H1 (cell line): ENCODE data around the gene CLDN6. TPM values are rescaled to one million over a fixed set of nuclear protein-coding genes. Genes with fewer than 3 reads are reported as not detected.

Experiments
- CTCF ChIA-PET: fragments of 300-600 bp; sonication (Branson Sonifier 250); formaldehyde crosslinking; loops from one replicate; lab custom pipeline; 2021; ENCODE audit not compliant: partially characterized antibody; lab: Charles Lee
- POLR2A ChIA-PET: fragments of 300-600 bp; sonication (Branson Sonifier 250); formaldehyde crosslinking; loops from one replicate; lab custom pipeline; 2021; ENCODE audit warnings: inconsistent platforms; ENCODE audit not compliant: partially characterized antibody; lab: Charles Lee
- DNase-seq, 2 experiments: peaks; one replicate each; pipeline versions ENCODE4 v3.0.0 to v3.0.0-alpha.2; 2010 to 2022; ENCODE audit warnings: low spot score in 2 of 2, low read depth in 1 of 2, mixed read lengths in 1 of 2
- FAIRE-seq: peaks from 2 replicates; lab custom pipeline; 2011; peaks lifted over from hg19 to GRCh38; lab: Jason Lieb, UNC
- H2AFZ ChIP-seq: 2 replicates; pipeline ENCODE4 v1.8.1; 2012; ENCODE audit warnings: low read length, inconsistent platforms
- H2AK5ac ChIP-seq: 2 replicates; pipeline ENCODE4 v1.6.1; 2013; ENCODE audit warnings: low read depth, low read length
- H2BK120ac ChIP-seq: replicated peaks from 2 replicates; pipeline ENCODE3; 2013; ENCODE audit warnings: low read depth, low read length, inconsistent platforms
- H2BK12ac ChIP-seq: 2 replicates; pipeline ENCODE4 v1.6.1; 2013; ENCODE audit warnings: low read depth, low read length
- H2BK15ac ChIP-seq: 2 replicates; pipeline ENCODE4 v1.6.1; 2013; ENCODE audit warnings: low read length
- H2BK20ac ChIP-seq: 2 replicates; pipeline ENCODE4 v1.6.1; 2013; ENCODE audit warnings: low read length
- H2BK5ac ChIP-seq: 2 replicates; pipeline ENCODE4 v1.6.1; 2013; ENCODE audit warnings: low read depth, low read length
- H3K14ac ChIP-seq: 2 replicates; pipeline ENCODE4 v1.6.1; 2013; ENCODE audit warnings: inconsistent platforms; ENCODE audit not compliant: insufficient read length
- H3K18ac ChIP-seq: 2 replicates; pipeline ENCODE4 v1.6.1; 2013; ENCODE audit warnings: low read length; ENCODE audit errors: extremely low read depth
- H3K23ac ChIP-seq: 2 replicates; pipeline ENCODE4 v1.6.1; 2013; ENCODE audit warnings: inconsistent platforms; ENCODE audit not compliant: insufficient read length
- H3K23me2 ChIP-seq: 2 replicates; pipeline ENCODE4 v1.6.1; 2013; ENCODE audit warnings: low read depth, low read length
- H3K27ac ChIP-seq: 2 replicates; pipeline ENCODE4 v1.6.1; 2011; ENCODE audit warnings: low read depth, low read length, inconsistent platforms
- H3K27me3 ChIP-seq, 4 experiments: replicated peaks in 1 of 4; 1 replicate in 1 of 4; 2 replicates in 3 of 4; pipeline versions ENCODE4 v1.6.1 to v1.8.1; 2011 to 2013; ENCODE audit warnings: low read length in 3 of 4, mild to moderate bottlenecking in 3 of 4, inconsistent platforms in 2 of 4, mixed read lengths in 2 of 4, moderate library complexity in 1 of 4; ENCODE audit not compliant: control insufficient read depth in 3 of 4, insufficient read depth in 3 of 4; ENCODE audit errors: extremely low read depth in 1 of 4
- H3K36me3 ChIP-seq, 4 experiments: 2 replicates each; pipeline versions ENCODE4 v1.6.1 to v1.8.1; 2011 to 2013; ENCODE audit warnings: mild to moderate bottlenecking in 4 of 4, low read length in 3 of 4, moderate library complexity in 2 of 4, control low read depth in 1 of 4, inconsistent platforms in 1 of 4; ENCODE audit not compliant: insufficient read depth in 4 of 4, control insufficient read depth in 2 of 4
- H3K4ac ChIP-seq: replicated peaks from 2 replicates; pipeline ENCODE3; 2013; ENCODE audit warnings: low read length, low read depth, mixed read lengths, inconsistent platforms; ENCODE audit not compliant: insufficient read length
- H3K4me1 ChIP-seq, 4 experiments: replicated peaks in 1 of 4; 1 replicate in 1 of 4; 2 replicates in 3 of 4; pipeline versions ENCODE4 v1.6.1 to v1.8.1; 2011 to 2013; ENCODE audit warnings: low read length in 3 of 4, inconsistent platforms in 2 of 4, mixed read lengths in 1 of 4; ENCODE audit not compliant: insufficient read depth in 4 of 4, control insufficient read depth in 3 of 4
- H3K4me2 ChIP-seq, 2 experiments: 2 replicates each; pipeline versions ENCODE4 v1.6.1 to v1.8.1; 2011 to 2013; ENCODE audit warnings: low read depth in 2 of 2, low read length in 2 of 2, control low read depth in 1 of 2, inconsistent platforms in 1 of 2, mild to moderate bottlenecking in 1 of 2; ENCODE audit not compliant: insufficient read depth in 1 of 2
- H3K4me3 ChIP-seq, 4 experiments: fragments of 200-600, 300-600 bp in 1 of 4; sonication (generic), shearing (Covaris generic), sonication (Bioruptor Twin) in 1 of 4; 2 replicates each; pipeline versions ENCODE4 v1.5.1 to v1.8.1; 2011 to 2016; ENCODE audit warnings: low read length in 4 of 4, low read depth in 3 of 4, control low read depth in 2 of 4, inconsistent platforms in 2 of 4, mild to moderate bottlenecking in 2 of 4, mixed read lengths in 1 of 4, moderate library complexity in 1 of 4; ENCODE audit not compliant: insufficient read depth in 2 of 4; ENCODE audit errors: extremely low read depth in 1 of 4
- H3K56ac ChIP-seq: replicated peaks from 2 replicates; pipeline ENCODE3; 2013; ENCODE audit warnings: low read depth, mild to moderate bottlenecking, mixed read lengths, low read length, inconsistent platforms; ENCODE audit not compliant: insufficient read length
- H3K79me1 ChIP-seq: 2 replicates; pipeline ENCODE4 v1.6.1; 2013; ENCODE audit warnings: low read depth, low read length, control low read depth
- H3K79me2 ChIP-seq, 2 experiments: 2 replicates each; pipeline versions ENCODE4 v1.6.1 to v1.8.1; 2012 to 2013; ENCODE audit warnings: low read length in 2 of 2, mild to moderate bottlenecking in 2 of 2, inconsistent platforms in 1 of 2; ENCODE audit not compliant: insufficient read depth in 2 of 2, control insufficient read depth in 1 of 2
- H3K9ac ChIP-seq, 4 experiments: replicated peaks in 1 of 4; 1 replicate in 1 of 4; 2 replicates in 3 of 4; pipeline versions ENCODE4 v1.6.1 to v1.8.1; 2011 to 2013; ENCODE audit warnings: low read depth in 3 of 4, low read length in 3 of 4, control low read depth in 2 of 4, mild to moderate bottlenecking in 2 of 4, moderate library complexity in 2 of 4, inconsistent platforms in 1 of 4; ENCODE audit errors: extremely low read depth in 1 of 4
- H3K9me3 ChIP-seq, 2 experiments: 2 replicates each; pipeline versions ENCODE4 v1.6.1 to v1.8.1; 2012 to 2013; ENCODE audit warnings: mild to moderate bottlenecking in 2 of 2, moderate library complexity in 2 of 2, control low read depth in 1 of 2, inconsistent platforms in 1 of 2, low read depth in 1 of 2, low read length in 1 of 2, mixed read lengths in 1 of 2; ENCODE audit not compliant: insufficient read depth in 2 of 2
- H4K20me1 ChIP-seq, 2 experiments: replicated peaks in 1 of 2; 2 replicates each; pipeline versions ENCODE3 to v1.8.1; 2011 to 2013; ENCODE audit warnings: inconsistent platforms in 2 of 2, low read length in 2 of 2, mild to moderate bottlenecking in 1 of 2; ENCODE audit not compliant: insufficient read depth in 2 of 2, control insufficient read depth in 1 of 2
- H4K5ac ChIP-seq: 2 replicates; pipeline ENCODE4 v1.6.1; 2013; ENCODE audit warnings: low read length, low read depth, mixed read lengths, inconsistent platforms; ENCODE audit not compliant: insufficient read length
- H4K8ac ChIP-seq: 2 replicates; pipeline ENCODE4 v1.8.0; 2013; ENCODE audit warnings: mild to moderate bottlenecking, moderate library complexity, low read length, inconsistent platforms; ENCODE audit not compliant: insufficient read depth; ENCODE audit errors: extremely low read depth
- H4K91ac ChIP-seq: replicated peaks from 2 replicates; pipeline ENCODE3; 2013; ENCODE audit warnings: low read length, mixed read lengths, inconsistent platforms; ENCODE audit not compliant: insufficient read length
- CTBP2 ChIP-seq: IDR thresholded peaks from 2 replicates; pipeline ENCODE4 v1.7.0; 2011; ENCODE audit warnings: borderline replicate concordance, mild to moderate bottlenecking, moderate library complexity, mixed read lengths, low read length; ENCODE audit not compliant: insufficient read depth, insufficient read length
- EP300 ChIP-seq, 2 experiments: IDR thresholded peaks; 1 replicate in 1 of 2; 2 replicates in 1 of 2; pipeline ENCODE4 v1.6.1; 2011 to 2012; ENCODE audit warnings: low read depth in 2 of 2, low read length in 2 of 2, mild to moderate bottlenecking in 2 of 2, borderline replicate concordance in 1 of 2, inconsistent platforms in 1 of 2, moderate library complexity in 1 of 2
- GABPA ChIP-seq: IDR thresholded peaks from 2 replicates; pipeline ENCODE4 v1.6.1; 2011; ENCODE audit warnings: mild to moderate bottlenecking, low read length, moderate library complexity, borderline replicate concordance; ENCODE audit not compliant: insufficient read depth
- NRF1 ChIP-seq: IDR thresholded peaks from 2 replicates; pipeline ENCODE4 v1.6.1; 2011; ENCODE audit warnings: mild to moderate bottlenecking, low read depth, low read length, improper control_type of control experiment
- POU5F1 ChIP-seq: IDR thresholded peaks from 2 replicates; pipeline ENCODE4 v1.6.1; 2011; ENCODE audit warnings: low read depth, mild to moderate bottlenecking, low read length, moderate library complexity
- SP1 ChIP-seq: IDR thresholded peaks from 2 replicates; pipeline ENCODE4 v1.6.1; 2011; ENCODE audit warnings: low read depth, low read length
- TCF12 ChIP-seq: IDR thresholded peaks from 2 replicates; pipeline ENCODE4 v1.6.1; 2011; ENCODE audit warnings: low read depth, mild to moderate bottlenecking, low read length
- WGBS, 2 experiments: shearing (Covaris generic) in 1 of 2; methylation state at CpG; one replicate each; pipeline versions ENCODE4 v1.1.6 to v1.1.7; 2013 to 2015; ENCODE audit warnings: low lambda C conversion rate in 2 of 2, mixed read lengths in 2 of 2, inconsistent platforms in 1 of 2, low coverage in 1 of 2, missing lambda C conversion rate in 1 of 2; ENCODE audit not compliant: insufficient replicate concordance in 2 of 2, insufficient coverage in 1 of 2, insufficient read length in 1 of 2; ENCODE audit errors: extremely low coverage in 1 of 2, missing lambda C conversion rate in 1 of 2; 5-methylcytosine and 5-hydroxymethylcytosine counted together
- polyA plus RNA-seq, 7 experiments: library from polyadenylated mRNA; depleted of rRNA in 3 of 7; stranded (reverse) in 5 of 7; unstranded in 2 of 7; fragments of >200 nt in 5 of 7; fragments of 200-250 nt in 2 of 7; gene quantifications; 1 replicate in 5 of 7; 2 replicates in 1 of 7; 4 replicates in 1 of 7; pipeline versions ENCODE4 v1.2.1 to v1.2.3, GENCODE V29; 2011 to 2013; ENCODE audit warnings: missing spikeins in 2 of 7, mixed read lengths in 2 of 7
- total RNA-seq: library from RNA; stranded (reverse); fragmentation: NEBNext Ultra II Directional; extraction: Animal tissue kit (Norgen Biotek cat#: 25700); gene quantifications from 2 replicates; pipeline ENCODE4 v1.2.1, GENCODE V29; 2021
- TF ChIP-seq, protein P1 (sequence below): IDR thresholded peaks from 2 replicates; pipeline ENCODE4 v1.6.1; 2012; ENCODE audit warnings: inconsistent platforms

The CLDN6 gene
- total and polyA plus RNA-seq, 2 of the 8 experiments (the other 6 are each of a cell fraction or from before 2014, with no cell fraction given): 747 to 1,115 TPM

DNA sequence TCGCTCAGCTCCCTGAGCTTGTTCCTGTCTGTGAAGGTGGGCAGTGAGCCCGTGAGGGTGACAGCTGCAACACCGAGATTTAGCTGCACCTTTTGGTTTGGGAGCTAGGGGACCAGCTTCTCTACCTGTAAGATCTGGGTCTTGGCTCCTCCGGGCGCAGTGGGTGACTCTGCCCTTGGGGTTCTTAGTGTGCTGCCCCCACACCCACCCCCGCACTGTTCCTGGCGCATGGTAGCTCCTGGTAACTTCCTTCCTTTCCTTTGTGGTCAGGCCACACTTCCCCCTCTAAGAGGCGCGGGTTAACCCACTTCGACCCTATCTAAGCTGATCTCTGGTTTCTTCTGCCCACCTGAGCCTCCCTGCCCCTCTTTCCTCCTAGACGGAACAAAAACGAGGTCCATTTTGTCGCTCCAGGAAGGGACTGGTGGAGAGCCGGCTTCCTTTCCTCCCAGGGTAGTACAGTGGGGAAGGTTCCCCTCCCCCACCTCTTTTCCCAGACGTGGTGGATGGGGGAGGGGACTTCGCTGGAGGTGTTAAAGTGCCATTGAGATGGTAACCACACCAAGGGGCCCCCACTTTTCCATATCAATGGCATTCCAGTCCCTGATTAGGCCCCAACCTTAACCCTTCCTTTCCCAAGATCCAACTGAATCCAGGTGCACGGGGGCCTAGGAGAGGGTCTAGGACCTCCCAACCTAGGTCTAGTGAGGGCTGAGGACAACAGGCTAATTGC lies 9.9 kb downstream of the CLDN6 start:
- CTCF ChIA-PET: interaction anchor here (0.8 to 17.3 kb wide), 5 partner anchors 20 to 135 kb away, joined by 3 to 639 read pairs (median 4); partner anchors contain the start of genes BICDL2, CLDN6, HCFC1R1 and THOC6
- H3K27me3 ChIP-seq: no peaks in the 10 kb centered on the region; a peak in 1 of 7 replicates
- H3K9ac ChIP-seq: peak overlapping the region in 3 of 4 experiments; percentile 84 to 87 (median 85); a peak in 6 of 7 replicates
- no peaks in the 10 kb centered on the region; the same call in 1 of the 2 replicates for H3K79me1 ChIP-seq
- peak overlapping the region; percentile 100 for H2BK5ac ChIP-seq
- peak overlapping the region; percentile 14 for H3K14ac ChIP-seq
- peak overlapping the region; percentile 20 to 60 (median 46) for H3K4me3 ChIP-seq
- peak overlapping the region; percentile 96 for H3K56ac ChIP-seq
- peak overlapping the region; percentile 96 for H3K27ac ChIP-seq
- peak overlapping the region; percentile 87 for H4K8ac ChIP-seq
- H3K36me3 ChIP-seq: peaks cover 0 to 3% (median 0%) of the 10 kb centered on the region in 4 experiments; a peak in 1 of 8 replicates
- H2BK15ac ChIP-seq: 0 out of 2 replicates have a peak overlapping the region, but pooled peaks have one; percentile 73
- peaks cover 0 to 3% of the 10 kb centered on the region in 2 experiments for H4K20me1 ChIP-seq
- peak overlapping the region; percentile 99 for H3K4ac ChIP-seq
- H3K79me2 ChIP-seq: peaks cover 0 to 6% of the 10 kb centered on the region in 2 experiments; a peak in 1 of 4 replicates
- peak overlapping the region; percentile 100 for H4K91ac ChIP-seq
- peaks cover 26% of the 10 kb centered on the region for H3K23me2 ChIP-seq
- peak overlapping the region; percentile 84 to 88 for H3K4me2 ChIP-seq
- 2% methylated on average over 17 of the region's 17 CpGs; no CpG with 5 or more reads in 1 of the 2 experiments for WGBS, 2 experiments
- H2AFZ ChIP-seq: no peak overlapping the region
- no peak overlapping the region for H3K23ac ChIP-seq
- H3K9me3 ChIP-seq: no peaks in the 10 kb centered on the region
- FAIRE-seq (peak; percentile 96), DNase-seq (peak; percentile 89 to 94)
- peak overlapping the region; percentile 94 for H2AK5ac ChIP-seq
- POLR2A ChIA-PET: interaction anchor here (0.6 to 35.7 kb wide), 18 partner anchors 7 to 102 kb away, joined by 3 to 1808 read pairs (median 8); partner anchors contain the start of genes BICDL2, CLDN6, CLDN9 and HCFC1R1
- peak overlapping the region; percentile 62 for H2BK20ac ChIP-seq
- H3K18ac ChIP-seq: peak overlapping the region; percentile 100
- peak overlapping the region; percentile 96 for H2BK120ac ChIP-seq
- H2BK12ac ChIP-seq: peak overlapping the region; percentile 99
- peaks cover 20 to 57% (median 48%) of the 10 kb centered on the region in 4 experiments for H3K4me1 ChIP-seq
- H4K5ac ChIP-seq: peak overlapping the region; percentile 94
- TF ChIP-seq NRF1 (no peak), SP1 (peak; percentile 100), GABPA (peak; percentile 31; the same call in 1 of the 2 replicates), EP300 (IDR thresholded peaks at IDR 0.05; ENCODE audit: borderline replicate concordance in 1 of 2, low read depth in 2 of 2, low read length in 2 of 2) (peak; percentile 86 to 100), CTBP2 (peak; percentile 93), TCF12 (peak; percentile 100), POU5F1 (peak; percentile 100)
- TF ChIP-seq, protein P1, sequence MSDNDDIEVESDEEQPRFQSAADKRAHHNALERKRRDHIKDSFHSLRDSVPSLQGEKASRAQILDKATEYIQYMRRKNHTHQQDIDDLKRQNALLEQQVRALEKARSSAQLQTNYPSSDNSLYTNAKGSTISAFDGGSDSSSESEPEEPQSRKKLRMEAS: peak; percentile 80; the same call in 1 of the 2 replicates
